ENCODE measurements around the gene USH2A.

USH2A gene

GRCh38 chr1:215608646-215609045 lies 814.6 kb downstream of the USH2A start:
- DNase-seq: no peak

- no peak for DNase-seq
Observed at GRCh38 chr1:215607412-215607811, 815.8 kb downstream of the USH2A start.

- DNase-seq: no peak
Observed at GRCh38 chr1:215606564-215607168, 816.6 kb downstream of the USH2A start.

- no peak for DNase-seq
Observed at GRCh38 chr1:215606036-215606435, 817.2 kb downstream of the USH2A start.

GRCh38 chr1:215605011-215605621 lies 818.1 kb downstream of the USH2A start:
- no peak for DNase-seq

GRCh38 chr1:215603319-215603718 lies 819.9 kb downstream of the USH2A start:
- no peak for DNase-seq

GRCh38 chr1:215601276-215601675 lies 822.0 kb downstream of the USH2A start:
- no peak for DNase-seq

GRCh38 chr1:215600867-215601266 lies 822.4 kb downstream of the USH2A start:
- no peak for DNase-seq

GRCh38 chr1:215600258-215600792 lies 822.9 kb downstream of the USH2A start:
- DNase-seq: no peak

GRCh38 chr1:215599418-215600074 lies 823.7 kb downstream of the USH2A start:
- DNase-seq: no peak

- no peak for DNase-seq
Observed at GRCh38 chr1:215597961-215598360, 825.3 kb downstream of the USH2A start.

GRCh38 chr1:215595231-215595630 lies 828.0 kb downstream of the USH2A start:
- DNase-seq: no peak

- DNase-seq: no peak
Observed at GRCh38 chr1:215594640-215595039, 828.6 kb downstream of the USH2A start.

GRCh38 chr1:215590779-215591491 lies 832.3 kb downstream of the USH2A start:
- DNase-seq: no peak

GRCh38 chr1:215589650-215590435 lies 833.4 kb downstream of the USH2A start:
- DNase-seq: no peak

GRCh38 chr1:215584389-215584788 lies 838.9 kb downstream of the USH2A start:
- no peak for DNase-seq

- no peak for DNase-seq
Observed at GRCh38 chr1:215583185-215583749, 840.0 kb downstream of the USH2A start.

GRCh38 chr1:215581896-215582295 lies 841.4 kb downstream of the USH2A start:
- no peak for DNase-seq

All from activated CD4-positive, alpha-beta T cell treated with anti-CD3 and anti-CD28 coated beads for 48 hours (primary cell).